ENCODE measurements around the gene FOXP3. TPM values are rescaled to one million over a fixed set of nuclear protein-coding genes. Genes with fewer than 3 reads are reported as not detected.

Gene FOXP3
- total and polyA plus RNA-seq, 2 of the 8 experiments (the other 6 are each of a cell fraction or from before 2014, with no cell fraction given): 0.37 to 0.54 TPM

DNA sequence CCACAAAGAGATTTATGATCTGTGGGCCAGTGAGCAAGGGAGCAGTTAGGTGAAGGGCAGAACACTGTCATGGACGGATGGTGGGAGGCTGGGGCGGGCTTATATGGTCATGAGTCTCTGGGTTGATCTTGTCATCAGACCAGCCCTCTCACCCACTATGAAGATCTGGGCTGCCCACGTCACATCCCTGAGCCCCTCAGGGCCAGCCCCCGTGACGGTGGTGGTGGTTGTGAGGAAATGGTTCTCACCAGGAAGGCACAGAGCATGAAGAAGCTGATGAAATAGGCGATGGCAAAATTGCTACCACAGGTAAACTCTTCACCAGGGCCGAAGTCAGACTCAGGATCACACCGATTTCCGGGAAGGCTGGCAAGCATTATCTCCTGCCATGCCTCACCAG, 53.4 kb downstream of the FOXP3 start (continued):
- TF ChIP-seq CHD7 (IDR thresholded peaks at IDR 0.05; ENCODE audit: insufficient replicate concordance, low read length) (no peak), E2F6 (IDR thresholded peaks at IDR 0.05) (no peak), YY1 (IDR thresholded peaks at IDR 0.05; ENCODE audit: low read depth, low read length) (no peak), TEAD4 (IDR thresholded peaks at IDR 0.05; ENCODE audit: low read depth, low read length) (no peak), KDM4A (IDR thresholded peaks at IDR 0.05; ENCODE audit: low read depth, low read length, severe bottlenecking) (no peak), ASH2L (IDR thresholded peaks at IDR 0.05; ENCODE audit: low read length) (no peak), SIRT6 (IDR thresholded peaks at IDR 0.05; ENCODE audit: low read length) (no peak), HDAC6 (IDR thresholded peaks at IDR 0.05; ENCODE audit: low read depth, low read length) (no peak), EP300 (IDR thresholded peaks at IDR 0.05; ENCODE audit: borderline replicate concordance in 1 of 2, low read depth in 2 of 2, low read length in 2 of 2) (no peak), NRF1 (IDR thresholded peaks at IDR 0.05; ENCODE audit: low read depth, low read length) (no peak)
- TF ChIP-seq, protein P1, sequence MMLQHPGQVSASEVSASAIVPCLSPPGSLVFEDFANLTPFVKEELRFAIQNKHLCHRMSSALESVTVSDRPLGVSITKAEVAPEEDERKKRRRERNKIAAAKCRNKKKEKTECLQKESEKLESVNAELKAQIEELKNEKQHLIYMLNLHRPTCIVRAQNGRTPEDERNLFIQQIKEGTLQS (IDR thresholded peaks at IDR 0.05; ENCODE audit: insufficient read depth, low read depth, low read length): no peak

Measured in H1 (cell line).